ENCODE data around the gene SARNP. TPM values are rescaled to one million over a fixed set of nuclear protein-coding genes. Genes with fewer than 3 reads are reported as not detected.

SARNP gene
- total and polyA plus RNA-seq, 8 donors: 12.3 to 47.9 (median 17.3) TPM

- no peak overlapping the region for H3K27ac ChIP-seq
- no peak for ATAC-seq
- peaks cover 22 to 42% (median 26%) of the 10 kb centered on the region in 3 donors for H3K4me1 ChIP-seq
- DNase-seq: no peak
- intact Hi-C loops (cut with DNase I): no loop called here
- H3K27me3 ChIP-seq: no peaks in the 10 kb centered on the region
- TF ChIP-seq CTCF (IDR thresholded peaks at IDR 0.05): no peak
- FAIRE-seq: no peak
- H3K36me3 ChIP-seq: no peaks in the 10 kb centered on the region
- H3K9me3 ChIP-seq: no peaks in the 10 kb centered on the region
- 82 to 83% methylated on average over 15 of the region's 15 CpGs for WGBS, 2 donors
- H3K4me3 ChIP-seq: no peak overlapping the region
These were observed 10.3 kb upstream of the SARNP start for GRCh38 chr12:55827806-55828205.

- DNase-seq (no peak), FAIRE-seq (no peak), ATAC-seq (no peak)
- Histone ChIP-seq H3K36me3 (peaks cover 0 to 20% (median 3%) of the 10 kb centered on the region in 3 donors), H3K4me3 (no peak overlapping the region), H3K9me3 (no peaks in the 10 kb centered on the region), H3K27ac (peak overlapping the region in 1 of 4 donors; percentile 2), H3K4me1 (peaks cover 19 to 39% (median 28%) of the 10 kb centered on the region in 3 donors), H3K27me3 (no peaks in the 10 kb centered on the region)
- no peak for TF ChIP-seq CTCF (IDR thresholded peaks at IDR 0.05)
- intact Hi-C loops (cut with DNase I): no loop called here
- WGBS, 2 donors: 82 to 89% methylated on average over 5 of the region's 5 CpGs
These were observed 7.2 kb upstream of the SARNP start for GRCh38 chr12:55824726-55825125.

GRCh38 chr12:55823419-55823818 lies 5.9 kb upstream of the SARNP start:
- WGBS, 2 donors: 20 to 22% methylated on average over 4 of the region's 4 CpGs
- FAIRE-seq (no peak), ATAC-seq (peak; percentile 75 to 86 (median 82)), DNase-seq (no peak)
- Histone ChIP-seq H3K9me3 (no peaks in the 10 kb centered on the region), H3K27ac (peak overlapping the region in 3 of 4 donors; percentile 28 to 60 (median 50)), H3K4me3 (no peak overlapping the region), H3K27me3 (no peaks in the 10 kb centered on the region), H3K36me3 (peaks cover 0 to 20% (median 3%) of the 10 kb centered on the region in 3 donors), H3K4me1 (peaks cover 17 to 46% (median 28%) of the 10 kb centered on the region in 3 donors)
- no peak for TF ChIP-seq CTCF (IDR thresholded peaks at IDR 0.05)
- intact Hi-C loops (cut with DNase I): no loop called here

GRCh38 chr12:55822228-55822627 lies 4.7 kb upstream of the SARNP start:
- Histone ChIP-seq H3K27ac (no peak overlapping the region), H3K4me1 (peaks cover 15 to 37% (median 28%) of the 10 kb centered on the region in 3 donors), H3K27me3 (no peaks in the 10 kb centered on the region), H3K4me3 (no peak overlapping the region), H3K9me3 (no peaks in the 10 kb centered on the region), H3K36me3 (peaks cover 0 to 20% (median 3%) of the 10 kb centered on the region in 3 donors)
- peak in 1 of 4 donors; percentile 10 for TF ChIP-seq CTCF (IDR thresholded peaks at IDR 0.05)
- FAIRE-seq (no peak), ATAC-seq (no peak), DNase-seq (no peak)
- intact Hi-C loops (cut with DNase I): no loop called here
- 11 to 15% methylated on average over 6 of the region's 6 CpGs for WGBS, 2 donors

- H3K9me3 ChIP-seq: no peaks in the 10 kb centered on the region
- no peak overlapping the region for H3K27ac ChIP-seq
- peaks cover 0 to 20% (median 3%) of the 10 kb centered on the region in 3 donors for H3K36me3 ChIP-seq
- intact Hi-C loops (cut with DNase I): no loop called here
- no peak overlapping the region for H3K4me3 ChIP-seq
- peaks cover 24 to 41% (median 39%) of the 10 kb centered on the region in 3 donors for H3K4me1 ChIP-seq
- DNase-seq (no peak), ATAC-seq (no peak), FAIRE-seq (no peak)
- TF ChIP-seq CTCF (IDR thresholded peaks at IDR 0.05): no peak
- no peaks in the 10 kb centered on the region for H3K27me3 ChIP-seq
- 88% methylated on average over 1 of the region's 1 CpG for WGBS, 2 donors
These were observed 3.2 kb upstream of the SARNP start for GRCh38 chr12:55820679-55821078.

All from pancreas (tissue), 10 donors.